Tibial artery (tissue), 4 donors: ENCODE results near the gene RCSD1.

Experiments
- DNase-seq, 2 donors: peaks; one replicate each; pipeline ENCODE4 v3.0.0-alpha.2; 2019
- H3K27ac ChIP-seq, 2 donors: fragments of 200-600 bp; sonication (generic) in 1 of 2; 1 replicate in 1 of 2; 2 replicates in 1 of 2; pipeline ENCODE4 v1.5.1; 2018 to 2019; ENCODE audit warnings: mild to moderate bottlenecking in 1 of 2
- H3K27me3 ChIP-seq, 2 donors: fragments of 200-600 bp; sonication (generic) in 1 of 2; one replicate each; pipeline versions ENCODE4 v1.5.1 to v1.6.0; 2016 to 2019
- H3K36me3 ChIP-seq, 3 donors: fragments of 200-600 bp; sonication (generic) in 2 of 3; one replicate each; pipeline ENCODE4 v1.5.1; 2016 to 2019; ENCODE audit warnings: mild to moderate bottlenecking in 2 of 3
- H3K4me1 ChIP-seq, 4 donors: fragments of 200-600 bp; sonication (generic) in 2 of 4; 1 replicate in 3 of 4; 2 replicates in 1 of 4; pipeline ENCODE4 v1.5.1; 2016 to 2019
- H3K4me3 ChIP-seq, 2 donors: fragments of 200-600 bp; sonication (generic) in 1 of 2; 1 replicate in 1 of 2; 2 replicates in 1 of 2; pipeline ENCODE4 v1.5.1; 2018 to 2019; ENCODE audit warnings: mild to moderate bottlenecking in 2 of 2
- H3K9me3 ChIP-seq, 3 donors: fragments of 200-600 bp; sonication (generic) in 1 of 3; one replicate each; pipeline ENCODE4 v1.5.1; 2016 to 2019
- CTCF ChIP-seq, 2 experiments: fragments of 200-600 bp in 1 of 2; fragments of 450-650 bp in 1 of 2; IDR thresholded peaks; one replicate each; pipeline ENCODE4 v1.5.1; 2017 to 2019; ENCODE audit warnings: antibody characterized with exemption in 2 of 2, mild to moderate bottlenecking in 1 of 2, moderate library complexity in 1 of 2
- intact Hi-C: fragments of 100-400 bp; cut with DNase I; formaldehyde crosslinking; loops from one replicate; pipeline ENCODE4 v1.15.0; 2023; ENCODE audit warnings: low total_unique reads

The RCSD1 gene

DNA sequence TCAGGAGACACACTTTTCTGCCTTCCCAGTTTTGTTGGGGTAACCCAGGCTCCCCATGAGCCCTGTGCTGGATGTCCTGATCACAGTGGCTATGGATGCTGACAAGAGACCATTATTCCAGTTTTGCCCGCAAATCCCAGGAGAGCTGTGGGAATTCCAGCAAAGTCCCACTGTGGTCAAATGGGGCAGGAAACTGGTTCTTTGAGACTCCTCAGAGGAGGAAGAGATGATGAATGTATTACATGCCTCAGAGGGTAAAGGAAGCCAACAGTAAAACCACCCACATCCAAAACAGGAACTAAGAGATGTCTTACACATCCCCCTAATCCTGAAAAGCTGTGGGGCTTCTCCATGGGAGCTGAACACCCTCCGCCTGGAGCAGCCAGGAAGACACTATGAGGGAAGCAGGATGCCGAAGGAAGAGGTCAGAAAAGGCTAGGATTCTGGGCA lies 78.9 kb downstream of the RCSD1 start:
- H3K27me3 ChIP-seq, result no peaks in the 10 kb centered on the region
- no peak overlapping the region for H3K27ac ChIP-seq
- H3K9me3 ChIP-seq, result no peaks in the 10 kb centered on the region
- peaks cover 0 to 7% (median 5%) of the 10 kb centered on the region in 3 donors for H3K36me3 ChIP-seq
- DNase-seq, result no peak
- H3K4me3 ChIP-seq, result no peak overlapping the region
- intact Hi-C loops, result no loop called here
- peaks cover 0 to 21% (median 8%) of the 10 kb centered on the region in 4 donors for H3K4me1 ChIP-seq
- TF ChIP-seq CTCF (IDR thresholded peaks at IDR 0.05), result no peak

DNA sequence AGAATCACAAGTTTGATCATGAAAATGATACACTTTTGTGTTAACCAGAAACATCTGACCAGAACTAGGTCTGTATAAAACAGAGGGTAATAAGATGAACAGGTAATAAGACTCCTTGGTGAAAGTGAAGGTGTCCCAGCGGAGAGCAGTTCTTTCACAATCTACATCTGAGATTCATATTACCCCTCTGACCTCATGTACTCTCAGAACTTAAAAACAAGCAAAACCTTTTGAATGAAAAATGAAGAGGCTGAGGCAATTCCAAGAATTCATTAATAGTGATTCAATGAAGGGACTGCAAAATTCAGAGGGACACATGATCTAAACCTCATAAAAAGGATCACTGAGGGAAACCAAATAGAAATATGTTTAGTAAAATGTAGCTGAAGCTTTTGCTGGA lies 80.8 kb downstream of the RCSD1 start:
- DNase-seq, result no peak
- no peaks in the 10 kb centered on the region for H3K9me3 ChIP-seq
- H3K36me3 ChIP-seq, result no peaks in the 10 kb centered on the region
- peaks cover 0 to 21% (median 9%) of the 10 kb centered on the region in 4 donors for H3K4me1 ChIP-seq
- TF ChIP-seq CTCF (IDR thresholded peaks at IDR 0.05), result no peak
- H3K27me3 ChIP-seq, result no peaks in the 10 kb centered on the region
- no peak overlapping the region for H3K4me3 ChIP-seq
- peak overlapping the region; percentile 52 to 59 for H3K27ac ChIP-seq
- intact Hi-C loops, result no loop called here

GRCh38 chr1:167711797-167712196 lies 81.8 kb downstream of the RCSD1 start:
- intact Hi-C loops, result no loop called here
- H3K27ac ChIP-seq, result peak overlapping the region; percentile 52 to 59
- DNase-seq, result peak; percentile 72 to 86
- H3K36me3 ChIP-seq, result no peaks in the 10 kb centered on the region
- no peaks in the 10 kb centered on the region for H3K27me3 ChIP-seq
- H3K4me3 ChIP-seq, result no peak overlapping the region
- peaks cover 0 to 21% (median 9%) of the 10 kb centered on the region in 4 donors for H3K4me1 ChIP-seq
- no peak for TF ChIP-seq CTCF (IDR thresholded peaks at IDR 0.05)
- no peaks in the 10 kb centered on the region for H3K9me3 ChIP-seq

DNA sequence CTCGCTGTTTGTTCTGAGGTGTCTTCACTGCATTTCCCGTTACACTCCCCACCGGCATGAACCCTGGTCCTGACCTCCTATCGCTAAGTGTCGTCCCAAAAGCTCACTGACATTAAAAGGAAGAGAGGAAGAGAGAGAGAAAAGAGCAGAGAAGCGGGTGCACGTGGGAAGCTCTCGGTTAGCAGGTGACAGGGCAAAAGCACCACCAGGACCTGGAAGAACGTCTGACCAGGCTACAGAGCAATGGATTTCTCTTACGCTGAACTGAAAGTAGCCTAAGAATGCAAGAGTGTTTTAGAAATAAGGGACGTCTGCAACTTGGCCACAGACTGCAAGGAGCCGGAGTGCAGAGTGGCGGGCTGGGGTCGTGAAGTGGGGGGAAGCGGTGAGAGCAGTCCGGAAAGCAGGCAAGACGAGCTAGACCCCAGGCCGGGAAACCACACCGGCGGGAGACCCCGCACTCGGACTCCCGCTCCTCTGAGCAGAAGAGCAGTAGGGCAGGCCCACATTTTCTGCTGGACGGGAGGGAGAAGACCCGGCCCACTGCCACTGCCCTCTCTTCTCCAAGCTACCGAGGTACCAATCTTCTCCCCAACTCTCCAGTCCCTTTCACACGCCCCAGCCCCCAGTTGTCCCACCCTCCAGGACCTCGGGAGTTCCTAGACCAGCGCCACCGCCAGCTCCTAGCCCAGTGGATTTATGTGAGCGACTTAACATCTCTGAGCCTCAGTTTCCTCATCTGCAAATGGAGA lies 83.5 kb downstream of the RCSD1 start:
- H3K4me1 ChIP-seq, result peaks cover 0 to 21% (median 9%) of the 10 kb centered on the region in 4 donors
- peak in 1 of 2 donors; percentile 70 for DNase-seq
- peak overlapping the region; percentile 83 to 85 for H3K27ac ChIP-seq
- intact Hi-C loops, result no loop called here
- H3K4me3 ChIP-seq, result peak overlapping the region; percentile 63 to 82
- no peaks in the 10 kb centered on the region for H3K36me3 ChIP-seq
- no peaks in the 10 kb centered on the region for H3K9me3 ChIP-seq
- no peaks in the 10 kb centered on the region for H3K27me3 ChIP-seq
- no peak for TF ChIP-seq CTCF (IDR thresholded peaks at IDR 0.05)

GRCh38 chr1:167714098-167714438 lies 84.0 kb downstream of the RCSD1 start:
- peak; percentile 84 to 93 for DNase-seq
- peaks cover 0 to 21% (median 9%) of the 10 kb centered on the region in 4 donors for H3K4me1 ChIP-seq
- peak overlapping the region; percentile 83 to 85 for H3K27ac ChIP-seq
- H3K4me3 ChIP-seq, result peak overlapping the region; percentile 63 to 82
- intact Hi-C loops, result no loop called here
- no peaks in the 10 kb centered on the region for H3K36me3 ChIP-seq
- H3K27me3 ChIP-seq, result no peaks in the 10 kb centered on the region
- H3K9me3 ChIP-seq, result no peaks in the 10 kb centered on the region
- no peak for TF ChIP-seq CTCF (IDR thresholded peaks at IDR 0.05)
